Activated T-cell treated with anti-CD3 and anti-CD28 coated beads, Interleukin-2, amount 50 U/mL, for 1 hour (primary cell): ENCODE results near the gene TSC2.
"Not testable (repeated sequence)": the region's sequence is repeated elsewhere in the genome, so short reads cannot be mapped to it uniquely, and the experiment has no call there.

ENCODE experiments used
- DNase-seq: peaks from one replicate; pipeline ENCODE4 v3.0.0-alpha.2; 2020

The TSC2 gene

GRCh38 chr16:2087748-2088631 is 40.2 kb downstream of the TSC2 start:
- no peak for DNase-seq

GRCh38 chr16:2088759-2089358 is 41.1 kb downstream of the TSC2 start:
- DNase-seq = no peak

GRCh38 chr16:2089706-2090480 is 42.1 kb downstream of the TSC2 start:
- DNase-seq = no peak

DNA sequence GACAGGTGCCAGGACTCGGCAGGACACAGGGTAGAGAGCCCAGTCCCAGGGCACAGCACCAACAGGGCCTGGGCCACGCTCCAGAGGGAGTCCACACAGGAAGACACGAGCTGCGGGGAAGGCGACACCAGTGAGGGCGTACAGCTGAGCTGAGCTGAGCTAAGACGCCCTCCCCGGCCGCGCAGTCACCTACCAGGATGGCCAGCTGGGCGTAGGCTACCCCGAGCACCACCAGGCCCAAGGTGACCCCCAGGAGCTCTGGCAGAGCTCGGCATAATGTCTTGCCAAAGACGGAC is 42.6 kb downstream of the TSC2 start:
- no peak for DNase-seq

GRCh38 chr16:2090777-2091546 is 43.2 kb downstream of the TSC2 start:
- no peak for DNase-seq

DNA sequence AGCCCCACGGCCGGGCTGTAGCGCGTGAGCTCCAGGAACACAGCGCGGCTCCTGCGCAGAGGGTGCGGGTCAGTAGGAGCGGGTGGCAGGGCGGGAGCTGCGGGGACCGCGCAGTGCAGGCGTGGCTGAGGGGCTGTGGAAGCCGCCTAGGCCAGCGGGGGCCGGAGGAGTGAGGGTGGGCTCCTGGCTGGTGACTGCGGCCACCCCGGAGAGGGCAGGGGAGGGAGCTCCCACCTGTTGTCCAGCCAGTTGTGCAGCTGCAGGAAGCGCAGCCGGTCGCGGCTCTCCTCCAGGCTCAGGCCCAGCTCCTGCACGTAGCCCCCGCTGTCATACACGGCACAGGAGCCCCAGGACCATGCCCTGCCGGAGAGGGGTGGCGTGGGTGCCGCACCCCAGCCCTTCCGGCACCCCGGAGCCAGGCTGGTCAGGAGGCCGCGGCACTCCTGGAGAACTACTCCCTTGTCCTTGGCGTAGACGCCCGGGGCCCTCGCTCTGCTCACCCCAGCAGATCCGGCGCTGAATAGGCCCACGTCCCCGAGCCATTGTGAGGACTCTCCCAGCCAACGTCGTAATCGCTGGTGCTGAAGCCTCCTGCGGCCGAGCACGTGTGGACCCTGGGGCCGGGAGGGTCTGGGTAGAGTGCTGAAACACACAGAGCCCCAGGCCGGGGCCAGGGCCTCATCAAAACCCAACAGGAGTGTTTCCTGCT is 43.9 kb downstream of the TSC2 start:
- no peak for DNase-seq

- no peak for DNase-seq
Observed at GRCh38 chr16:2092256-2092620, 44.5 kb downstream of the TSC2 start.

GRCh38 chr16:2092866-2093265 is 45.1 kb downstream of the TSC2 start:
- no peak for DNase-seq

- DNase-seq = no peak
Observed at GRCh38 chr16:2093793-2094192, 46.0 kb downstream of the TSC2 start.

GRCh38 chr16:2095315-2095853 is 47.6 kb downstream of the TSC2 start:
- no peak for DNase-seq

- no peak for DNase-seq
Observed at GRCh38 chr16:2095918-2096582, 48.3 kb downstream of the TSC2 start.

DNA sequence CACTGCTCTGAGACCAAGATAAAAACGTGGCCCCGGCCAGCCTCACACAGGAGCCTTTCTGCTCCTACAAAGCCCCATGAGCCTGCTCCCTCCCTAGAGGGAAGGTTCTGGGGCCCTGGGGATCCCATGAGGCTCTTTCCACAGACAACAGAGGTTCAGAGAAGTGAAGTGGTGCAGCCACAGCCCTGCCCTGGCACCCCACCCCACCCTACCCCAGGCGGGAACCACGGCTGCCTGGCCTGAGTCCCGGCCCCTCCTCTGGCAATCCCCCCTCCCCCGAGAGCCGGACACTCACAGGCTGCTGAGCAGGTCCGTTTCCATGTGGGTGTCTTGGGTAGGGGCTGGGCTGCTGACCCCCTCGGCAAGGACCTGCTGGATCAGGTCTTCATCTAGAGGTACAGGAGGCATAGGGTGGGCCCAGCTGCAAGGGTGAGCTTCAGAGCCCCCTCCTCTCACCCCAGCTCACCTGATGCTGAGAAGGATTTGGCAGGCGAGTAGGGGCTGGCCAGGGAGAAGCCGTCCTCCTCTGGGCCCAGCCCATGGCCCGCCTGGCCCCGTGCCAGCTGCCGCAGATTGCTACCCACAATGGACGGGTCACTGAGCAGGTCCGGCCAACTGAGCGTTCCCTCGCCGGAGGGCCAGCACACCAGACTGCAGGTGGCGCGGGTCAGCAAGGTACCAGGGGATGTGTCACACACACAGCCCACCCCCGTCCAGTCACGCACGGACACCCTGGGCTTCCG is 49.2 kb downstream of the TSC2 start:
- no peak for DNase-seq

- DNase-seq = not testable (repeated sequence)
Observed at GRCh38 chr16:2097689-2098088, 49.9 kb downstream of the TSC2 start.

DNA sequence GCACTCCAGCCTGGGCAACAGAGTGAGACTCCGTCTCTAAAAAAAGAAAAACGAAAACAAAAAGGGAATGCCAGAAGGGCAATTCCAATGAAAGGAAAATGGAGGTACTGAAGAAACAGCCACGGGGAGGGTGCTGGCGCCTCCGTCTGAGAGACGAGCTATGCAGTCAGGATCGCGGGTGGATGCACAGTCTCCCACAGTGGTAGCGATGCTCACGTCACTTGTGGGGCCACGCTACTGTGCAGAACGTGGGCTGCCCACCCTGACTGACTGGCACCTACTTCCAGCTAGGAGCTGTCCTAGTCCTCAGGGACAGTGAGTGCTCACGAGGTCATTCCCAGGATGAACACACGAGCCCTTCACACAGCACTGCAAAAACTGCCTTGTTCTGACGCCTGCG is 53.8 kb downstream of the TSC2 start:
- DNase-seq = not testable (repeated sequence)

GRCh38 chr16:2102471-2102870 is 54.7 kb downstream of the TSC2 start:
- DNase-seq = no peak

GRCh38 chr16:2104464-2104863 is 56.7 kb downstream of the TSC2 start:
- not testable (repeated sequence) for DNase-seq

DNA sequence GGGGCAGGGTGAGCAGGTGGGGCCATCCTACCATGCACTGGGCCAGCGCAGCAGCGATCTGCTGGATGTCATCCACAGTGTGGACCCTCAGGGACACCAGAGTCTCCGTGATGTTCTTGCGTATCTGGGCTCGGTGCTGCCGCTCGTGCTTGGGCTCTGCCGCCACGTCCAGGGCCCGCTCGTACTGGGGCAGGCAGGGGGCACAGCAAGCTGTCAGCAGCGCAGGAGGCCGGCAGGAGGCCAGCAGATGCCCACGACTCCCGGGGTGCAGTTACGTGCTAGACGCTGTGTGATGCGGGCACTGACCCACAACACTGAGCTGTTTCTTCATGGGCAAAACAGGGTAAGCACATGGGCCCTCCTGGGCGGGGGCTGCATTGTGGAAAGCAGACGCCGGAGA is 57.5 kb downstream of the TSC2 start:
- DNase-seq = not testable (repeated sequence)

DNA sequence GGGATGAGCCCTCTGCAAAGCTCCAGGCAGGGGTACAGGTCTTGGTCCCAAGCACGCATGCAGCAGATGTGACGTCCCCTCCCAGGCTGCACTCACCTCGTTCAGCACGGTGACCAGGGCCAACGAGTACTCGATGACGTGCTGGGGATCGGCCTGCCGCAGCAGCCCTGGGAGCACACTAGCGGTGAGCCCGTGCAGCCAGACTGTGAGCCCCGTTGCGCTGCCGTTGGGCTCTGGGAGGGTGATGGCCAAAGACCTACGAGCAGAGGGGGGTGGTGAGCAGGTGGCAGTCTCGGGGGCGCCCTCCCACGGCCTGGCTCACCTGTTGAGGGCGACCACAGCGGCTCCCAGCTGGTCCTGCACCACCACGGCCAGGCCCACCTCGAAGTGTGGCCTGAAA is 58.0 kb downstream of the TSC2 start:
- not testable (repeated sequence) for DNase-seq

- DNase-seq = not testable (repeated sequence)
Observed at GRCh38 chr16:2106211-2106610, 58.4 kb downstream of the TSC2 start.

- DNase-seq = not testable (repeated sequence)
Observed at GRCh38 chr16:2107121-2107790, 59.5 kb downstream of the TSC2 start.
